GM18498 (cell line): ENCODE measurements around the gene SLC22A17.

Source experiments
- ATAC-seq: cut with Tn5 transposase; IDR thresholded peaks from one replicate; pipeline ENCODE4 v1.9.1; 2021; ENCODE audit warnings: mild to moderate bottlenecking, moderate library complexity; ENCODE audit not compliant: unreplicated experiment

SLC22A17 gene

DNA sequence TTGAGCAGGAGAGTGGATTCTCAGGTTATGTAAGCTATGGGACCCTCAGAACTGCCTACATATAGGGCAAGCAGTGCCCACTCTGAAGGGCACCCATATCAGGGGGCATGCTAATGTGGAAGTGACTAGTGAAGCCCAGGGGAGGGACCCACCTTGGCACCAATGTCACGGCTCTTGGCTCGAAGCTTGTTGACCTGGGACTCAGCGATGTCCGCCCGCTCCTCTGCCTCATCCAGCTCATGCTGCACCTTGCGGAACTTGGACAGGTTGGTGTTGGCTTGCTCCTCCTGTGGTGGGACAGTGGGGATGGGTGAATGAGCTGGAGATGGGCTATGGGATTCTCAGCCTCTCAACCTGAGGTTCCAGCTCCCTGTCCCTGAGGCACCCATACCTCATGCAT, 29.6 kb upstream of the SLC22A17 start:
- no peak for ATAC-seq

- no peak for ATAC-seq
These were observed 29.2 kb upstream of the SLC22A17 start for GRCh38 chr14:23381871-23382270.

DNA sequence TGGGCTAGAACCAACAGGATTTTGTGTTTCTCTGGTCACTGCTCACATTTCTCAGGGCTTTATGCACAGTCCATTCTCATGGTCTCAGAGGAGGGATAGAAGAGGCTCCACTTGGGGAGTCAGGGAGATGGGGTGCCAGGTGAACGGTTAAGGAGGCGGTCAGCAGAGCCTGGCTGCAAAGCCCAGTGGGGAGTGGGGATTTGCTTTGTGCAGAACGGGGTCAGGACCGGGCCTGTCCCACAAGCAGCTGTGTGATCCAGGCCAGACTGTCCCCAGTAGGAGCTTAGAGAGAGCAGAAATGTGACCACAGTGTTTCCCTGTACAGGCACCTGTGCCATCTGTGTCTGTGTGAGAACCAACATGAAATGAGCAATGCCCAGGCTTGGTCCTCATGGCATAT, 28.3 kb upstream of the SLC22A17 start:
- ATAC-seq: no peak

- no peak for ATAC-seq
These were observed 27.7 kb upstream of the SLC22A17 start for GRCh38 chr14:23380197-23380914.

GRCh38 chr14:23379366-23380196, 26.9 kb upstream of the SLC22A17 start:
- ATAC-seq: peak; percentile 52

DNA sequence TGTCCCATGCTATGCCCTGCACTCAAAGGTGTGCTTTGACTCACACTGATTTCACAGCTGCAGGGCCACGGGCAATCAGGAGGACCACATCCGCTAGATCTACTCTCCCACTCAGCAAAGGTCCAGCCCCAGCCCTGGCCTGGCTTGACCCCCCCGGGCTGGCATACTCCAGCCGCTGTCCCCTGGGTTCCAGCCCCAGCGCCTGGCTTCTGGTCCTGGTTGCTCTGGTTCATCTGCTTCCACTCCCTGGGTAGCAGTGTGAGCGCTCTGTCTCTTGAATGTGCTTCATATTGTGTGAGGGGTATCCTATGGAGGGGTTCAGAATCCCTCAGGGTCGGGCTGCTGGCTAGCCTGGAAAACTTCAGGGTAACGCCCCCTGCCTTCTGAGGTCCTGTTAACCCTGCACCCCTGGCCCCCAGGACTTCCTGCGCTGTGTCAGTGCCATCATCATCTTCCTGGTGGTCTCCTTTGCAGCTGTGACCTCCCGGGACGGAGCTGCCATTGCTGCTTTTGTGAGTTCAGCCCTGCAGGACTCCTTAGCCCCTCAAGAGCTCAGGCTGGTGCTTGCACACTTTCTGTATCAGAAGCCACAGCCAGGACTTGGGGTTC, 26.0 kb upstream of the SLC22A17 start:
- ATAC-seq: no peak

DNA sequence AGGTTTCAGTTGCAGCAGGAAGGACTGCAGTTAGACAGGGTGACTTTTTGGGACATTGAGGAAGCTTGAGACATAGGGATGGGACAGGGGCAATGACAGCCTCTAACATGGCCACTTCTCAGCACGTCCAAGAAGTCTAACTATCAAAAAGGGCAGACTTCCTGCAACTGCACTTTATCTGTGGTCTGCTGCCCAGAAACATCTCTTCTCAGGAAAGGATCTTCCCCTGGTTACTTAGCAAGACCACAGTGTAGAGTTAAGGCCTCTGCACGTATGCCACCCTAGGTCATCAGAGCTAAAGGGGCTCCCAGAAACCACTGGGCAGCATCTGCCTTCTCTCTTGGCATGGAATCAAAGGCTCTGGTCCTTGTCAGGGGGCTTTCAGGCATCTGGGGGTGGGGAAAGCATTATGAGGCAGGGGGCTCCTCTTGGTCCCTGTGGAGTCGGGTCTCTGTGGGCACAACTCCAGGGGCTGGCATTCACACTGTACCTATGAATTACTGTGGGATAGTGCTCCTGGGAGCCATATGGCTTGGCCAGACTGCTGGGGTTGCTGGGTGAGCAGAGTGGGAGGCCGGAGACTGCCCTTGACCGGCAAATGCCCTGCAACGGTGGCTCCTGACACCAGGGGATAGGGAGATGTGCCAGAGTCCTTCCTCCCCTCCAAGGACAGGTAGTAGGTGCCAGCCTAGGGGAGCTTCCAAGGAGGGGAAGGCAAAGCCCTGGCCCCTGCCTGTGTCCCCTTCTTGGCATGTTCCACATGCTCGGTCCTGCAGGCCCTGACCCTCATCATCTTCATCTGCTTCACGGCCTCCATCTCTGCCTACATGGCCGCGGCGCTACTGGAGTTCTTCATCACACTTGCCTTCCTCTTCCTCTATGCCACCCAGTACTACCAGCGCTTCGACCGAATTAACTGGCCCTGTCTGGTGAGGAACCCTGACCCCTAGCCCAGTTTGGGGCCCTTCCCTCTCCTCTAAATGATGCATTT, 25.2 kb upstream of the SLC22A17 start:
- no peak for ATAC-seq

- no peak for ATAC-seq
These were observed 24.5 kb upstream of the SLC22A17 start for GRCh38 chr14:23377198-23377550.

GRCh38 chr14:23376482-23377197, 24.0 kb upstream of the SLC22A17 start, which contains the start of gene CMTM5:
Gene CMTM5 (plus strand): TSS chr14:23377046. CDS start chr14:23377252, 206 bp downstream.
- no peak for ATAC-seq

- ATAC-seq: no peak
These were observed 23.0 kb upstream of the SLC22A17 start for GRCh38 chr14:23375527-23376251.

GRCh38 chr14:23373041-23373440, 20.4 kb upstream of the SLC22A17 start:
- ATAC-seq: no peak

DNA sequence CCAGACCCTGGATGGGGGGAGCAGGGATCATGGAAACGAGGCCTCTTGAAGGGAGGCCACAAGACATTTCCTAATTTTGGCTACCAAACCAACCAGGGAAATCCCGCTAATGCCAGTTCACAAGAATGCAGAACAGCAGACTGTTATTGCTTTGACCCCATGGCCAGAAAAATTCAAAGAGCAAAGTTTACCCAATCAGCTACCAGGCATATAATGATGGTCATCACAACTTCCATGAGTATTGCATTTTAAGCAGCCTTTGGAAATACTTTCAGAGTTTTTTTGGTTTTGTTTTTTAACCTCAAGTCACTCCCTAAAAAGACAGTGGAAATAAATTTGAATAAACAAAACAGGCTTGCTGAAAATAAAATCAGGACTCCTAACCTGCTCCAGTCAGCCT, 19.8 kb upstream of the SLC22A17 start, which contains the start of gene IL25:
Gene IL25 (plus strand): TSS at position 301 of the 400 bp plus-strand sequence.
- ATAC-seq: no peak

DNA sequence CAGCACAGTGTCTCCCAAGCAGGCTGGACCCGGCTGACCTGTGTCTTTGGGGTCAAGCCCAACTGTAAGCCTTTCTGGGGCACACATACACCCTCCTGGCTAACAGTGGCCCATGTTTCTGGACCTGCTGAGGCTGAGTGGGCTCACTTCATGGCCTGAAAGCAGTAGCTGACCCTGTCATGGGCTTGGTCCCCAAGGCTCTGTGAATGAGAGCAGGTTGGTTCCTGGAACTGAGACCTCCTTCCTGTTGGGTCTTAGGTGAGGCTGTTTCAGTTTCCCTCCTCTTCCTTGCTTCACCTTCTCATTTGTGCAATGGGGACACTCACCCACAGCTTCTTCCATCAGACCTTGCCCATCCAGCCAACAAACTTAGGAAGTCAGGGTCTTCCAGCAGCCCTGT, 19.2 kb upstream of the SLC22A17 start:
- ATAC-seq: no peak

DNA sequence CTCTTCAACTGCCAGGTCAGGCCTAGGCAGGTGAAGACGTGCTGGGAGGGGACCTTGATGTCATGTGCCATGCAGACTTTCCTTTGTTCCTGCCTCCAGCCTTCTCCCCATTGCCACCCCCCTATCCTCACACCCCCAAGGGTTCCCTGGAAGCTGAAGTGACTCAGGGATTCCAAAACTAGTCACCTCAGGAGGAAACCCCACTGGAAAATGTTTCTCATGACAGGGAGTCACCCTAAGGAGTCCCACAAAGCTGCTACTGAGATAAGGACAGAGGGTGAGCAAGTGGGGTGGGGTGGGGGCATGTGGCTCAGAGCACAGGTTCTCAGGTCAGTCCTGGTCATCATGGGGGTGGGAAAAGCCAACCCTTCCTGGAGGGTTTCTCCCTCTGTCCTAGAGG, 17.5 kb upstream of the SLC22A17 start:
- no peak for ATAC-seq

- ATAC-seq: no peak
These were observed 13.8 kb upstream of the SLC22A17 start for GRCh38 chr14:23366426-23366921.

DNA sequence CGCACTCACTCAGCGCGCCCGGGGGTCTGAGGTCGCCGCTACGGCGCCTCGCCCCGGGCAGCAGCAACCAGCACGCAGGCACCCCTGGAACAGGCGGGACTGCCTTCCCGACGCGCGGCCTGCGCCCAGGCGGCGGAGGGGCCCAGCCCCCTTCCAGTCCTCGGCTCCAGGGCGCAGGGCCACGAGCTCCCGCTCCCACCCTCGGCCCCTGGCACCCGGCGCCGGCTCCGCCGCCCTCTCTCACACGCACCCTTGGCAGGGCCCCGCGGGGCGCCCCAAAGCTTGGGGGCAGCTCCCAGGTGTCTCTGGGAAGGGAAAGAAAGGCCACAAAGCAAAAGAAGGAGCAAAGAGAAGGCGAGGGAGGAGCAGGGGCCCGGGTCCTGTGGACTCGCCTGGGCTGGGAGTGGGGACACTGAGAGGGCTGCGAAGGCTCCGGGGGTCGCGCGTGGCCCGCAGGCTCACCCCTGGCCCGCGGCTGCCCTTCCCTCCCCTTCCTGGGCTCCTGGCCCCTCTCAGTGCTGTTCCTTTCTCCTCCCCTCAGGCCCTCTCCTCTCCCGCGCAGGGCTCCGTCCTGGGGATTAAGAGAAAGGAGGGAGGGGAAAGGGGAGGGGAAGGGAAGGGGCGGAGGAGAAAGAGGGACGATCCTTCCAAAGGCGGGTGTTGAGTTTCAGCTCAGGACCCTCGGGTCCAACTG, 13.2 kb upstream of the SLC22A17 start:
- ATAC-seq: no peak

DNA sequence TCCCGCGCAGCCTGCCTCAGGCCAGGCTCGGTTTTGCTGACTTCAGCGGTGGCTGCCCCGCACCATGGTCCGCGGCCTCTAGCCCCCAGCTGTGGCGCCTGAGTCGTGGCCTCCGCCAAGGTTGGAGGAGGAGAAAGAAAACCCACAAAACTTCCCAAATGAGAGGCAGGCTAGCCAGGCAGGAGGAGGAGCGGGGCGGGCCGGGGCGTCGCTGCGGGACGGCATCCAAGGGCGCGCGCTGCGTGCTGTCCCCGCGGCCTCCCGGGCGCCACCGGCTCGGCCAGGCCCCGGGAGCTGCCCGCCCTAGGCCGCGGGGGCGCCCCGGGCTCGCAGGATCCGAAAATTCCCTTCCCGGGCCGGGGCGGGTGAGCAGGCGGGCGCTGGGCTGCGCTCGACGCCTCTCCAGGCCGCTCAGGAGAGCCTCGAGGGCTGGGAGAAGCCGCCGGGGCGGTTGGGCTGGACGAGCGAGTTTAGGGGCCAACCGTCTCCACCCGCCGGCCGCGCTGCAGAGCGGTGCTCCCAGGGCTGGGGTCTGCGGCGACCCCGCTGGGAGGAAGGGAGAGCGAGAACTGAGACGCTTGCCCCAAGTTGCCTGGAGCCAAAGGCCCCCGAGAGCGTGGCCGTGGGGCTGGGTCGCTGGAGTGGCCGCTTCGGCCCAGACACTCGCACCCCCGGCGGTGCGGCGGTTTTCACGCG, 12.5 kb upstream of the SLC22A17 start, which contains the start of gene EFS:
Gene EFS (minus strand): TSS at position 137 of the 696 bp plus-strand sequence. CDS start 147 bp downstream, outside the sequence.
- no peak for ATAC-seq
